Measurements from ENCODE around the gene SPINT2.

Gene SPINT2

GRCh38 chr19:38340927-38341326 is 76.6 kb downstream of the SPINT2 start:
- Histone ChIP-seq H3K36me3 (replicated peaks) (peaks cover 8% of the 10 kb centered on the region), H3K4me3 (no peak overlapping the region), H3K27me3 (ENCODE audit: low read depth) (no peaks in the 10 kb centered on the region), H3K9me3 (no peaks in the 10 kb centered on the region), H3K4me1 (peaks cover 25% of the 10 kb centered on the region)
- DNase-seq (ENCODE audit: low spot score in 2 of 2) = no peak
- in situ Hi-C loops (cut with MboI; ENCODE audit: low sequenced_read_pairs) = no loop called here

All from HAP-1 (cell line).